ENCODE measurements around the gene COG5.

COG5 gene

DNA sequence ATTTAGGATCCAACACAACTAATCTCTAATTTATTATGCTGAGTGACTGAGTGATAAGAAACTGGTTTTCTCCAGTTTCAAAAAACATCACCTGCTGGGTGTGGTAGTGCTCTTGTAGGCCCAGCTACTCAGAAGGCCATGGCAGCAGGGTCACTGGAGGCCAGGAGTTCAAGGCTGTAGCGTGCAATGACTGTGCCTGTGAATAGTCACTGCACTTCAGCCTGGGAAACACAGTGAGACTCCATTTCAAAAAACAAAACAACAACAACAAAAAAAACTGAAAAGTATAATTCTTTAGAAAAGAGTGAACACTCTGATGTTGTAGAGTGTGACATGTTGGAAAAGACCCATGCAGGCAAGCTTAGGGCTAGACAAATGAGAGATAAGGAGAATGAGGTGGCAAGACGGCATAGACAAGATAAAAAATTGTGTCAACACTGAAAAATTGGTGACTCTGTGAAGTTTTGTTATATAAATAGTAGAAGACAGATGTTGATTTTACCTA is 243.9 kb downstream of the COG5 start:
- H3K4ac ChIP-seq (ENCODE audit: low read depth in 1 of 2, low read length in 2 of 2) = no peak overlapping the region
- 100% methylated on average over 2 of the region's 2 CpGs for WGBS
- DNase-seq = no peak
- no peak overlapping the region for H3K23ac ChIP-seq (ENCODE audit: low read length in 2 of 2)
- no peak overlapping the region for H3K18ac ChIP-seq (ENCODE audit: low read depth in 1 of 2, low read length in 2 of 2)
- no peaks in the 10 kb centered on the region for H3K9me3 ChIP-seq (ENCODE audit: control insufficient read depth, low read length)
- no peaks in the 10 kb centered on the region for H3K27me3 ChIP-seq (ENCODE audit: control insufficient read depth in 1 of 2, insufficient read depth in 1 of 2, low read length in 2 of 2)
- no peaks in the 10 kb centered on the region for H3K79me1 ChIP-seq (replicated peaks; ENCODE audit: low read length, poor library complexity, severe bottlenecking)
- H2BK15ac ChIP-seq (ENCODE audit: low read depth, poor library complexity, severe bottlenecking) = no peak overlapping the region
- H2BK120ac ChIP-seq (ENCODE audit: low read depth, low read length) = no peak overlapping the region
- H2AFZ ChIP-seq (ENCODE audit: low read depth, low read length) = no peak overlapping the region
- no peak overlapping the region for H2BK5ac ChIP-seq (ENCODE audit: low read depth, low read length, poor library complexity, severe bottlenecking)
- H3K4me1 ChIP-seq (ENCODE audit: control insufficient read depth, insufficient read depth, low read depth, low read length) = no peaks in the 10 kb centered on the region
- H4K8ac ChIP-seq (ENCODE audit: low read length) = no peak overlapping the region
- no peak overlapping the region for H2AK5ac ChIP-seq (ENCODE audit: low read length, severe bottlenecking)
- H3K9ac ChIP-seq (ENCODE audit: low read length) = no peak overlapping the region
- no peak overlapping the region for H4K91ac ChIP-seq (ENCODE audit: low read length)
- H3K14ac ChIP-seq (ENCODE audit: low read length in 2 of 2) = no peak overlapping the region
- H2BK12ac ChIP-seq (ENCODE audit: low read length in 2 of 2) = no peak overlapping the region
- no peak overlapping the region for H3K4me2 ChIP-seq (ENCODE audit: low read length, poor library complexity, severe bottlenecking)
- H3K4me3 ChIP-seq (ENCODE audit: insufficient read depth in 1 of 2, low read depth in 1 of 2, low read length in 2 of 2) = no peak overlapping the region
- H3K27ac ChIP-seq (ENCODE audit: low read length, poor library complexity, severe bottlenecking) = no peak overlapping the region
- H3K36me3 ChIP-seq (ENCODE audit: control insufficient read depth in 1 of 2, insufficient read depth in 2 of 2, low read depth in 1 of 2, low read length in 2 of 2) = peaks cover 0 to 20% of the 10 kb centered on the region in 2 experiments

DNA sequence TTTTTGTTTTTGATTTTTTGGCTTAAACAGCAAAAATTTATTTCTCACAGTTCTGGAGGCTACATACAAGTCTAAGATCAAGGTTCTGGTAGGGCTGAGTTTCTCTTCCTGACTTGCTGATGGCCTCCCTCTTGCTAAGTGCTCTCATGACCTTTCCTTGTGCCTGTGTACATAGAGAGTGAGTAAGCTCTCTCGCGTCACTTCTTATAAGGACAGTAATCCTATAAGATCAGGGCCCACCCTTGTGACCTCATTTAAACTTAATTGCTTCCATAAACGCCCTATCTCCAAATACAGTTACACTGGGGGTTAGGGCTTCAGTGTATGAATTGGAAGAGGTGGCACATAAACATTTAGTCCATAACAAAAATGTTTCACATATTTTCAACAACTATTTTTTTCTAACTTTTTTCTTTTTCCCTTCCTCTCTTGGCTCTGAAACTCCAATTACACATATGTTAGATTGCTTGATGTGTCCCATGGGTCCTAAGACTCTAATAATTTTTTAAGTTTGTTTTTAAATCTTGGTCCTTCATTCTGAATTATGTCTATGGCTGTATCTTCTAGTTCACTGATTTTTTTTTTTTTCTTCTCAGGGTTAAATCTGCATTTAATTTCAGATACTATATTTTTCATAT is 245.1 kb downstream of the COG5 start:
- Histone ChIP-seq H3K23ac (ENCODE audit: low read length in 2 of 2) (no peak overlapping the region), H2BK5ac (ENCODE audit: low read depth, low read length, poor library complexity, severe bottlenecking) (no peak overlapping the region), H4K91ac (ENCODE audit: low read length) (no peak overlapping the region), H3K9ac (ENCODE audit: low read length) (no peak overlapping the region), H3K4me3 (ENCODE audit: insufficient read depth in 1 of 2, low read depth in 1 of 2, low read length in 2 of 2) (no peak overlapping the region), H2BK15ac (ENCODE audit: low read depth, poor library complexity, severe bottlenecking) (no peak overlapping the region), H4K8ac (ENCODE audit: low read length) (no peak overlapping the region), H3K14ac (ENCODE audit: low read length in 2 of 2) (no peak overlapping the region), H3K79me1 (replicated peaks; ENCODE audit: low read length, poor library complexity, severe bottlenecking) (no peaks in the 10 kb centered on the region), H2AK5ac (ENCODE audit: low read length, severe bottlenecking) (no peak overlapping the region), H3K27me3 (ENCODE audit: control insufficient read depth in 1 of 2, insufficient read depth in 1 of 2, low read length in 2 of 2) (no peaks in the 10 kb centered on the region), H3K4me1 (ENCODE audit: control insufficient read depth, insufficient read depth, low read depth, low read length) (no peaks in the 10 kb centered on the region), H2BK12ac (ENCODE audit: low read length in 2 of 2) (no peak overlapping the region), H3K4me2 (ENCODE audit: low read length, poor library complexity, severe bottlenecking) (no peak overlapping the region), H3K36me3 (ENCODE audit: control insufficient read depth in 1 of 2, insufficient read depth in 2 of 2, low read depth in 1 of 2, low read length in 2 of 2) (peaks cover 0 to 20% of the 10 kb centered on the region in 2 experiments), H3K9me3 (ENCODE audit: control insufficient read depth, low read length) (no peaks in the 10 kb centered on the region), H2AFZ (ENCODE audit: low read depth, low read length) (no peak overlapping the region), H3K27ac (ENCODE audit: low read length, poor library complexity, severe bottlenecking) (no peak overlapping the region), H3K18ac (ENCODE audit: low read depth in 1 of 2, low read length in 2 of 2) (no peak overlapping the region), H2BK120ac (ENCODE audit: low read depth, low read length) (no peak overlapping the region), H3K4ac (ENCODE audit: low read depth in 1 of 2, low read length in 2 of 2) (no peak overlapping the region)
- DNase-seq = peak; percentile 53
- WGBS = no CpG with 5 or more reads among the region's 3 CpGs

DNA sequence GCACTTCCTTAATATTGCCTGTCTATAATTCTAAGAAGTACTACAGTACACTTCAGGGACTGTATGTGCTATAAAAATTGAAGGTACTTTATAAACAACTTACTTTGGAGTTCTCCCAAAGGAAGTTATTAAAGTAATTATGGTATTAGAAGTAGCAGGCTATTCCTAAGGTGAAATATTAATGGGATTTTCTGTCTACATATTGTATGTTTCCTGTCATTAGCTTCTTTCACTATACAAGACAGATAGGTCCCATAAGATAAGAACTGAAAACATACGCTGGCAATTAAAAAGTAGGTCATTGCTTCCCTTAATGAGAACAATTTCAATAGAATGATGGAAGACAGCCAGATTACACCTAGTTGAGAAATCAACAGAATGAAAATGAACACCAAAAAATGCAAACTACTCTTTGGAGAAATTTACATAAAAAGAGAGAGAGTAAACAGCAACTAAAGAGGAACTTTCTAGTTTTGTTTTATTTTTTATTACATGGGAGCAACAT is 248.0 kb downstream of the COG5 start:
- Histone ChIP-seq H2AK5ac (ENCODE audit: low read length, severe bottlenecking) (no peak overlapping the region), H3K4me1 (ENCODE audit: control insufficient read depth, insufficient read depth, low read depth, low read length) (no peaks in the 10 kb centered on the region), H2BK15ac (ENCODE audit: low read depth, poor library complexity, severe bottlenecking) (no peak overlapping the region), H3K23ac (ENCODE audit: low read length in 2 of 2) (no peak overlapping the region), H3K27ac (ENCODE audit: low read length, poor library complexity, severe bottlenecking) (no peak overlapping the region), H4K91ac (ENCODE audit: low read length) (no peak overlapping the region), H2BK5ac (ENCODE audit: low read depth, low read length, poor library complexity, severe bottlenecking) (no peak overlapping the region), H2AFZ (ENCODE audit: low read depth, low read length) (no peak overlapping the region), H3K14ac (ENCODE audit: low read length in 2 of 2) (no peak overlapping the region), H3K27me3 (ENCODE audit: control insufficient read depth in 1 of 2, insufficient read depth in 1 of 2, low read length in 2 of 2) (no peaks in the 10 kb centered on the region), H3K4me2 (ENCODE audit: low read length, poor library complexity, severe bottlenecking) (no peak overlapping the region), H3K36me3 (ENCODE audit: control insufficient read depth in 1 of 2, insufficient read depth in 2 of 2, low read depth in 1 of 2, low read length in 2 of 2) (peaks cover 0 to 12% of the 10 kb centered on the region in 2 experiments), H2BK12ac (ENCODE audit: low read length in 2 of 2) (no peak overlapping the region), H3K9me3 (ENCODE audit: control insufficient read depth, low read length) (no peaks in the 10 kb centered on the region), H3K79me1 (replicated peaks; ENCODE audit: low read length, poor library complexity, severe bottlenecking) (peaks cover 1% of the 10 kb centered on the region), H3K4ac (ENCODE audit: low read depth in 1 of 2, low read length in 2 of 2) (no peak overlapping the region), H3K4me3 (ENCODE audit: insufficient read depth in 1 of 2, low read depth in 1 of 2, low read length in 2 of 2) (no peak overlapping the region), H3K18ac (ENCODE audit: low read depth in 1 of 2, low read length in 2 of 2) (no peak overlapping the region), H2BK120ac (ENCODE audit: low read depth, low read length) (no peak overlapping the region), H3K9ac (ENCODE audit: low read length) (no peak overlapping the region), H4K8ac (ENCODE audit: low read length) (no peak overlapping the region)
- no CpG with 5 or more reads among the region's 1 CpG for WGBS
- DNase-seq = no peak

DNA sequence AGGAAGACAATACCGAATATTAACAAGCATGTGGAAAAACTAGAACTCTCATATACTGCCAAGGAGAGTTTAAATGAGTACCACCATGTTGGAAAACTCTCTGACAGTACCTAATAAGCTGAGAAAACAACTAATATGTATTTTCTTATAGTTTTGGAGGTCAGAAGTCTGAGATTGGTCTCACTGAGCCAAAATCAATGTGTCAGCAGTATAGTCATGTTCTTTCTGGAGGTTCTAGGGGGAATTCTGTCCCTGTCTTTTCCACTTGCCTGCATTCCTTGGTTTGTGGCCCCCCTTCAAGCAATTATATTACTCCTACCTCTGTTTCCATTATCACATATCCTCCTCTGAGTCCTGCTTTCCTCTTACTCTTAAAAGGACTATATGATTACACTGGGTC is 250.4 kb downstream of the COG5 start:
- Histone ChIP-seq H3K18ac (ENCODE audit: low read depth in 1 of 2, low read length in 2 of 2) (no peak overlapping the region), H3K9me3 (ENCODE audit: control insufficient read depth, low read length) (no peaks in the 10 kb centered on the region), H2BK5ac (ENCODE audit: low read depth, low read length, poor library complexity, severe bottlenecking) (no peak overlapping the region), H3K4me2 (ENCODE audit: low read length, poor library complexity, severe bottlenecking) (no peak overlapping the region), H2AFZ (ENCODE audit: low read depth, low read length) (no peak overlapping the region), H3K9ac (ENCODE audit: low read length) (no peak overlapping the region), H2BK15ac (ENCODE audit: low read depth, poor library complexity, severe bottlenecking) (no peak overlapping the region), H4K8ac (ENCODE audit: low read length) (no peak overlapping the region), H3K4me3 (ENCODE audit: insufficient read depth in 1 of 2, low read depth in 1 of 2, low read length in 2 of 2) (no peak overlapping the region), H3K4ac (ENCODE audit: low read depth in 1 of 2, low read length in 2 of 2) (no peak overlapping the region), H3K27ac (ENCODE audit: low read length, poor library complexity, severe bottlenecking) (no peak overlapping the region), H2AK5ac (ENCODE audit: low read length, severe bottlenecking) (no peak overlapping the region), H3K23ac (ENCODE audit: low read length in 2 of 2) (no peak overlapping the region), H3K27me3 (ENCODE audit: control insufficient read depth in 1 of 2, insufficient read depth in 1 of 2, low read length in 2 of 2) (no peaks in the 10 kb centered on the region), H2BK120ac (ENCODE audit: low read depth, low read length) (no peak overlapping the region), H3K36me3 (ENCODE audit: control insufficient read depth in 1 of 2, insufficient read depth in 2 of 2, low read depth in 1 of 2, low read length in 2 of 2) (peaks cover 0 to 9% of the 10 kb centered on the region in 2 experiments), H3K4me1 (ENCODE audit: control insufficient read depth, insufficient read depth, low read depth, low read length) (no peaks in the 10 kb centered on the region), H4K91ac (ENCODE audit: low read length) (no peak overlapping the region), H2BK12ac (ENCODE audit: low read length in 2 of 2) (no peak overlapping the region), H3K79me1 (replicated peaks; ENCODE audit: low read length, poor library complexity, severe bottlenecking) (peaks cover 1% of the 10 kb centered on the region), H3K14ac (ENCODE audit: low read length in 2 of 2) (no peak overlapping the region)
- WGBS = no CpG with 5 or more reads among the region's 1 CpG
- no peak for DNase-seq

All from mesenchymal stem cell (in vitro differentiated cells and primary cell).